GM18502 (cell line): ENCODE data around the gene NLRP7.
"Not testable (repeated sequence)": the region's sequence is repeated elsewhere in the genome, so short reads cannot be mapped to it uniquely, and the experiment has no call there.

Source experiments
- ATAC-seq: cut with Tn5 transposase; IDR thresholded peaks from one replicate; pipeline ENCODE4 v1.9.1; 2021; ENCODE audit warnings: mild to moderate bottlenecking; ENCODE audit not compliant: unreplicated experiment, poor library complexity

NLRP7 gene

GRCh38 chr19:54921082-54921481, 26.2 kb downstream of the NLRP7 start:
- no peak for ATAC-seq

GRCh38 chr19:54919646-54920563, 27.4 kb downstream of the NLRP7 start:
- not testable (repeated sequence) for ATAC-seq

GRCh38 chr19:54918499-54918898, 28.8 kb downstream of the NLRP7 start:
- no peak for ATAC-seq

- ATAC-seq = no peak
These were observed 30.5 kb downstream of the NLRP7 start for GRCh38 chr19:54916822-54917221.

DNA sequence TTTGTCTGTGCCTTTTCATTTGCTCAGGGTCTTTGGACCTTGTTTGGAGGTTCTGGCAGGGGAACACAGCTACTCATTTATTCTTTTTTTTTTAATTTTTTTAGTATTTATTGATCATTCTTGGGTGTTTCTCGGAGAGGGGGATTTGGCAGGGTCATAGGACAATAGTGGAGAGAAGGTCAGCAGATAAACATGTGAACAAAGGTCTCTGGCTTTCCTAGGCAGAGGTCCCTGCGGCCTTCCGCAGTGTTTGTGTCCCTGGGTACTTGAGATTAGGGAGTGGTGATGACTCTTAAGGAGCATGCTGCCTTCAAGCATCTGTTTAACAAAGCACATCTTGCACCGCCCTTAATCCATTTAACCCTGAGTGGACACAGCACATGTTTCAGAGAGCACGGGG, 39.4 kb downstream of the NLRP7 start:
- not testable (repeated sequence) for ATAC-seq

GRCh38 chr19:54906819-54907218, 40.5 kb downstream of the NLRP7 start:
- ATAC-seq = no peak

GRCh38 chr19:54905803-54906511, 41.4 kb downstream of the NLRP7 start, which contains the start of gene NCR1:
NCR1 (plus strand) TSS chr19:54906148; CDS start chr19:54906188, 40 bp downstream.
- no peak for ATAC-seq

DNA sequence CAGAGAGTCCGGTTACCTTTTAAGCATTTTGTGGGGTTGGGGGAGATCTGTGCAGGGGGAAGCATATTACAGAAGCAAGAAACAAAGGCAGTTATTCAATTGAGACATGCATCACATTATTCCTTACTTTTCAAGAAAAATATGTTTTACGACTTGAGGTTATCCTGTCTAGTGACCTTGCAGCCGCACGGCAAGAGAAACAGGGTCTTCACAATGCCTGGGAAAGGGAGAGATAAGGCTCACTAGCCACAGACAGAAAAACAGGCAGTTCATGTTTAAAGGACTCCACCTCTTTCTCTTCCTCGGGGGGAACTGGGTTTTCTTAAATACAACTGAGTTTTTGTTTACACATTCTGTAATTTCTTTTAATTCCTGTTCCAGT, 41.9 kb downstream of the NLRP7 start:
- no peak for ATAC-seq

DNA sequence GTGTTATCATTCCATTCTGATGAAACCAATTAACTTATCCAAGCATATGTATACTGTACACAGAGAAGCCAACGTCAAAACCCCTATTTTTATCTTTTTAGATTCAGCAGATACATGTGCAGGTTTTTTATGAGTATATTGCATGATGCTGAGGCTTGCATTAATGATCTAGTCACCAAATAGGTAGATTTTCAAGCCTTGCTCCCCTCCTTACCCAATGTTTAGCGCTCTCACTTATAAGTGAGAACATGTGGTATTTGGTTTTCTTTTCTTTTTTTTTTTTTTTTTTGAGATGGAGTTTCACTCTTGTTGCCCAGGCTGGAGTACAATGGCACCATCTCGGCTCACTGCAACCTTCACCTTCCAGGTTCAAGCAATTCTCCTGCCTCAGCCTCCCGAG, 43.1 kb downstream of the NLRP7 start:
- not testable (repeated sequence) for ATAC-seq

- ATAC-seq = no peak
These were observed 44.0 kb downstream of the NLRP7 start for GRCh38 chr19:54903303-54903702.

DNA sequence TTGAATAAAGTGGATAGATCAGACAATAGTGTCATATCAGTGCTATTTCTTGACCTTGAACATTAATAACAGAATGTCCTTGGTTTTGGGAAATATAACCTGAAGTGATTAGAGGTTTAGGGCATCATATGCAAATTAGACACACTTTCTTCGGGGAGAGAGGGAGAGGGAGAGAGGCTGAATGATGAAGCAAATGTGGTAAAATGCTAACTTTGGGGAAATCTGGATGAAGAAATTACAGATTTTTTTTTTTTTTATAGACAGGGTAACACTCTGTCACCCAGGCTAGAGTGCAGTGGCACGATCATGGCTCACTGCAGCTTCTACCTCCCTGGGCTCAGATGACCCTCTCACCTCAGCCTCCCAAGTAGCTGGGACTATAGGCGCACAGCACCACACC, 45.3 kb downstream of the NLRP7 start:
- ATAC-seq = no peak

DNA sequence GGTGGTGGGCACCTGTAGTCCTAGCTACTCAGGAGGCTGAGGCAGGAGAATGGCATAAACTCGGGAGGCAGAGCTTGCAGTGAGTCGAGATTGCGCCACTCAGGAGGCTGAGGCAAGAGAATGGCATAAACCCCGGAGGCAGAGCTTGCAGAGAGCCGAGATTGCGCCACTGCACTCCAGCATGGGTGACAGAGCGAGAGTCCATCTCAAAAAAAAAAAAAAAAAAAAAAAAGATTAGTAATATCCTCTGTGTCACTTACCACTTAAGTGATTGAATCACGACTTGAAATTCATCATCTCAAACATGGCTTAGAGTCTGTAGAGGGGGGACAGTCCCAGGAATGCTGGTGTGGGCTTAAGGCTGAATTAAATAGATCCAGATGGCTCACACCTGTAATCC, 46.2 kb downstream of the NLRP7 start:
- ATAC-seq = not testable (repeated sequence)

GRCh38 chr19:54899646-54900045, 47.7 kb downstream of the NLRP7 start:
- not testable (repeated sequence) for ATAC-seq

- not testable (repeated sequence) for ATAC-seq
These were observed 48.6 kb downstream of the NLRP7 start for GRCh38 chr19:54898685-54899084.

- no peak for ATAC-seq
These were observed 51.3 kb downstream of the NLRP7 start for GRCh38 chr19:54896036-54896435.

DNA sequence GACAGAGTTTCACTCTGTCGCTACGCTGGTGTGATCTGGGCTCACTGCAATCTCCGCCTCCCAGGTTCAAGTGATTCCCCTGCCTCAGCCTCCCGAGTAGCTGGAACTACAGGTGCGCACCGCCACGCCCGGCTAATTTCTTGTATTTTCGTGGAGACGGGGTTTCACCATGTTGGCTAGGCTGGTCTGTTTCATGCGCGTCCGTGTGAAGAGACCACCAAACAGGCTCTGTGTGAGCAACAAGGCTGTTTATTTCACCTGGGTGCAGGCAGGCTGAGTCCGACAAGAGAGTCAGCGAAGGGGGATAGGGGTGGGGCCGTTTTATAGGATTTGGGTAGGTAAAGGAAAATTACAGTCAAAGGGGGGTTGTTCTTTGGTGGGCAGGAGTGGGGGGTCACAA, 53.2 kb downstream of the NLRP7 start:
- not testable (repeated sequence) for ATAC-seq

- ATAC-seq = no peak
These were observed 53.9 kb downstream of the NLRP7 start for GRCh38 chr19:54893406-54893805.

DNA sequence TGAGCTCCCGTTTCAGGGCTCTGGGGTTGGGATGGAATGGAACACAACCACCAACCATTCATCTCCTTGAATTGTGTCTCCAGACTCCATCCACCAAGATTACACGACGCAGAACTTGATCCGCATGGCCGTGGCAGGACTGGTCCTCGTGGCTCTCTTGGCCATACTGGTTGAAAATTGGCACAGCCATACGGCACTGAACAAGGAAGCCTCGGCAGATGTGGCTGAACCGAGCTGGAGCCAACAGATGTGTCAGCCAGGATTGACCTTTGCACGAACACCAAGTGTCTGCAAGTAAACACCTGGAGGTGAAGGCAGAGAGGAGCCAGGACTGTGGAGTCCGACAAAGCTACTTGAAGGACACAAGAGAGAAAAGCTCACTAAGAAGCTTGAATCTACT, 57.8 kb downstream of the NLRP7 start:
- no peak for ATAC-seq

DNA sequence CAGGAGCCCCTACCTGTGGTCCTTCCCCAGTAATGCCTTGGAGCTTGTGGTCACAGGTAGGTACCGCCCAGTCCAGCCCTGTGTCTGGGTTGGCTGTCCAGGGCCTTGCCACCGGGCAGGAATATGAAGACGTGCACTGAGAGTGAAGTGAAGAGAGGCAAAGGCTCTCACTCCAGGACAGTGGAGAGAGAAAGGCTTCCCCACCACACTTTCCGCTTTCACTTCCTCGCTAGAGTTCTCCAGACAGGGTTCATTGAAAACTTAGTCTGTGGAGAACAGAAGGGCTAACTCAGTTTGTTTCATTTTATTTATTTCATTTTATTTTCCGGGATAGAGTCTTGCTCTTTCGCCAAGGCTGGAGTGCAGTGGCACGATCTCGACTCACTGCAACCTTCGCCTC, 59.1 kb downstream of the NLRP7 start:
- ATAC-seq = no peak

- no peak for ATAC-seq
These were observed 64.1 kb downstream of the NLRP7 start for GRCh38 chr19:54883228-54883627.

- no peak for ATAC-seq
These were observed 64.6 kb downstream of the NLRP7 start for GRCh38 chr19:54882758-54883157.
